GM06990 (cell line): ENCODE results near the gene JAG2.

ENCODE experiments used
- DNase-seq: peaks from one replicate; pipeline ENCODE4 v3.0.0-alpha.2; 2011; ENCODE audit not compliant: insufficient read length; ENCODE audit errors: extremely low read depth
- H3K27me3 ChIP-seq: replicated peaks from 2 replicates; pipeline ENCODE4 v1.6.0; 2011; ENCODE audit warnings: low read length; ENCODE audit not compliant: control insufficient read depth, insufficient read depth
- H3K36me3 ChIP-seq: 2 replicates; pipeline ENCODE4 v1.5.1; 2011; ENCODE audit warnings: low read length; ENCODE audit not compliant: control insufficient read depth, insufficient read depth
- H3K4me3 ChIP-seq: replicated peaks from 2 replicates; pipeline ENCODE4 v1.5.1; 2011; ENCODE audit warnings: low read depth, mild to moderate bottlenecking, control low read depth, low read length
- CTCF ChIP-seq: IDR thresholded peaks from 2 replicates; pipeline ENCODE4 v1.5.1; 2011; ENCODE audit warnings: low read length, control low read depth, mild to moderate bottlenecking, inconsistent platforms; ENCODE audit not compliant: insufficient read depth, poor library complexity, severe bottlenecking

Gene JAG2

GRCh38 chr14:105139212-105139825 is 29.3 kb downstream of the JAG2 start:
- Histone ChIP-seq H3K27me3 (no peaks in the 10 kb centered on the region), H3K36me3 (no peaks in the 10 kb centered on the region), H3K4me3 (no peak overlapping the region)
- no peak for TF ChIP-seq CTCF
- no peak for DNase-seq

- DNase-seq: no peak
- Histone ChIP-seq H3K36me3 (no peaks in the 10 kb centered on the region), H3K4me3 (no peak overlapping the region), H3K27me3 (no peaks in the 10 kb centered on the region)
- no peak for TF ChIP-seq CTCF
These were observed 29.9 kb downstream of the JAG2 start for GRCh38 chr14:105138551-105139111.

GRCh38 chr14:105138021-105138541 is 30.5 kb downstream of the JAG2 start:
- DNase-seq: no peak
- no peaks in the 10 kb centered on the region for H3K27me3 ChIP-seq
- TF ChIP-seq CTCF: no peak
- H3K4me3 ChIP-seq: no peak overlapping the region
- H3K36me3 ChIP-seq: no peaks in the 10 kb centered on the region

GRCh38 chr14:105137481-105138020 is 31.0 kb downstream of the JAG2 start:
- no peak for DNase-seq
- Histone ChIP-seq H3K4me3 (no peak overlapping the region), H3K27me3 (no peaks in the 10 kb centered on the region), H3K36me3 (no peaks in the 10 kb centered on the region)
- TF ChIP-seq CTCF: no peak

- Histone ChIP-seq H3K27me3 (no peaks in the 10 kb centered on the region), H3K4me3 (no peak overlapping the region), H3K36me3 (no peaks in the 10 kb centered on the region)
- TF ChIP-seq CTCF: no peak
- no peak for DNase-seq
These were observed 31.9 kb downstream of the JAG2 start for GRCh38 chr14:105136401-105137322.
